Peyer's patch (tissue), 4 donors: ENCODE measurements around the gene CDC42SE2. TPM values are rescaled to one million over a fixed set of nuclear protein-coding genes. Genes with fewer than 3 reads are reported as not detected.

Source experiments
- DNase-seq, 3 donors: peaks; one replicate each; pipeline ENCODE4 v3.0.0-alpha.2; 2017 to 2019
- H3K27ac ChIP-seq, 4 donors: fragments of 200-600 bp; sonication (generic); one replicate each; pipeline ENCODE4 v1.5.1; 2016 to 2019
- H3K27me3 ChIP-seq, 2 donors: fragments of 200-600 bp; sonication (generic); one replicate each; pipeline ENCODE4 v1.5.1; 2019
- H3K36me3 ChIP-seq, 3 donors: fragments of 200-600 bp; sonication (generic); one replicate each; pipeline ENCODE4 v1.5.1; 2016 to 2019
- H3K4me1 ChIP-seq, 4 donors: fragments of 200-600 bp; sonication (generic); one replicate each; pipeline ENCODE4 v1.5.1; 2016 to 2019
- H3K4me3 ChIP-seq, 4 donors: fragments of 200-600 bp; sonication (generic); 1 replicate in 3 of 4; 2 replicates in 1 of 4; pipeline ENCODE4 v1.5.1; 2016 to 2019; ENCODE audit warnings: mild to moderate bottlenecking in 1 of 4
- H3K9me3 ChIP-seq, 4 donors: fragments of 200-600 bp; sonication (generic); one replicate each; pipeline ENCODE4 v1.5.1; 2016 to 2019; ENCODE audit warnings: mild to moderate bottlenecking in 1 of 4
- CTCF ChIP-seq, 6 experiments: fragments of 450-650 bp in 4 of 6; fragments of 200-600 bp in 2 of 6; sonication (generic) in 1 of 6; IDR thresholded peaks; one replicate each; pipeline ENCODE4 v1.5.1; 2017 to 2019; ENCODE audit warnings: antibody characterized with exemption in 6 of 6, mild to moderate bottlenecking in 3 of 6, moderate library complexity in 1 of 6
- POLR2A ChIP-seq, 2 donors: fragments of 450-650 bp; IDR thresholded peaks; one replicate each; pipeline ENCODE4 v1.5.1; 2017; ENCODE audit warnings: antibody characterized with exemption in 2 of 2, mild to moderate bottlenecking in 2 of 2, moderate library complexity in 2 of 2
- total RNA-seq, 4 donors: library from RNA; depleted of rRNA; stranded (reverse); fragments of >200 nt; gene quantifications; one replicate each; pipeline ENCODE4 v1.1.0, GENCODE V29; 2016

CDC42SE2 gene
- total RNA-seq, 4 donors from 2014 or later = 49.9 to 125 (median 91.4) TPM

- Histone ChIP-seq H3K4me1 (peaks cover 0 to 4% (median 0%) of the 10 kb centered on the region in 4 donors), H3K36me3 (peaks cover 0 to 13% (median 0%) of the 10 kb centered on the region in 3 donors), H3K4me3 (no peak overlapping the region), H3K9me3 (no peaks in the 10 kb centered on the region), H3K27ac (no peak overlapping the region), H3K27me3 (no peaks in the 10 kb centered on the region)
- DNase-seq = no peak
- TF ChIP-seq POLR2A (IDR thresholded peaks at IDR 0.05) = no peak
- TF ChIP-seq CTCF (IDR thresholded peaks at IDR 0.05) = no peak
Observed at GRCh38 chr5:131363811-131364506, 100.1 kb downstream of the CDC42SE2 start.

- H3K4me3 ChIP-seq = no peak overlapping the region
- no peaks in the 10 kb centered on the region for H3K9me3 ChIP-seq
- DNase-seq = no peak
- peaks cover 0 to 4% (median 0%) of the 10 kb centered on the region in 4 donors for H3K4me1 ChIP-seq
- H3K27me3 ChIP-seq = no peaks in the 10 kb centered on the region
- TF ChIP-seq CTCF (IDR thresholded peaks at IDR 0.05) (no peak), POLR2A (IDR thresholded peaks at IDR 0.05) (no peak)
- peaks cover 0 to 8% (median 0%) of the 10 kb centered on the region in 3 donors for H3K36me3 ChIP-seq
- no peak overlapping the region for H3K27ac ChIP-seq
Observed at GRCh38 chr5:131364507-131365050, 100.7 kb downstream of the CDC42SE2 start.

GRCh38 chr5:131366428-131366827 is 102.6 kb downstream of the CDC42SE2 start:
- H3K27ac ChIP-seq = no peak overlapping the region
- H3K4me3 ChIP-seq = no peak overlapping the region
- H3K4me1 ChIP-seq = peaks cover 0 to 4% (median 0%) of the 10 kb centered on the region in 4 donors
- no peaks in the 10 kb centered on the region for H3K36me3 ChIP-seq
- no peak for DNase-seq
- no peaks in the 10 kb centered on the region for H3K27me3 ChIP-seq
- no peaks in the 10 kb centered on the region for H3K9me3 ChIP-seq
- TF ChIP-seq POLR2A (IDR thresholded peaks at IDR 0.05) = no peak
- no peak for TF ChIP-seq CTCF (IDR thresholded peaks at IDR 0.05)

- H3K4me1 ChIP-seq = peaks cover 0 to 7% (median 0%) of the 10 kb centered on the region in 4 donors
- no peak overlapping the region for H3K27ac ChIP-seq
- H3K4me3 ChIP-seq = no peak overlapping the region
- no peak for DNase-seq
- TF ChIP-seq CTCF (IDR thresholded peaks at IDR 0.05) (no peak), POLR2A (IDR thresholded peaks at IDR 0.05) (no peak)
- no peaks in the 10 kb centered on the region for H3K27me3 ChIP-seq
- H3K9me3 ChIP-seq = no peaks in the 10 kb centered on the region
- H3K36me3 ChIP-seq = no peaks in the 10 kb centered on the region
Observed at GRCh38 chr5:131367219-131367860, 103.5 kb downstream of the CDC42SE2 start.

GRCh38 chr5:131368866-131369265 is 105.0 kb downstream of the CDC42SE2 start:
- Histone ChIP-seq H3K27me3 (no peaks in the 10 kb centered on the region), H3K27ac (no peak overlapping the region), H3K36me3 (no peaks in the 10 kb centered on the region), H3K4me1 (peaks cover 0 to 17% (median 0%) of the 10 kb centered on the region in 4 donors), H3K4me3 (no peak overlapping the region), H3K9me3 (no peaks in the 10 kb centered on the region)
- DNase-seq = no peak
- TF ChIP-seq POLR2A (IDR thresholded peaks at IDR 0.05) = no peak
- no peak for TF ChIP-seq CTCF (IDR thresholded peaks at IDR 0.05)
